GM21390 (cell line): ENCODE data around the gene SLC39A9.
A peak's percentile ranks its signal among the peaks of the same experiment; 100 is the strongest.

Experiments used
- ATAC-seq: cut with Tn5 transposase; IDR thresholded peaks from one replicate; pipeline ENCODE4 v1.9.1; 2021; ENCODE audit not compliant: unreplicated experiment

The SLC39A9 gene

GRCh38 chr14:69424149-69424923, 25.8 kb downstream of the SLC39A9 start:
- no peak for ATAC-seq

DNA sequence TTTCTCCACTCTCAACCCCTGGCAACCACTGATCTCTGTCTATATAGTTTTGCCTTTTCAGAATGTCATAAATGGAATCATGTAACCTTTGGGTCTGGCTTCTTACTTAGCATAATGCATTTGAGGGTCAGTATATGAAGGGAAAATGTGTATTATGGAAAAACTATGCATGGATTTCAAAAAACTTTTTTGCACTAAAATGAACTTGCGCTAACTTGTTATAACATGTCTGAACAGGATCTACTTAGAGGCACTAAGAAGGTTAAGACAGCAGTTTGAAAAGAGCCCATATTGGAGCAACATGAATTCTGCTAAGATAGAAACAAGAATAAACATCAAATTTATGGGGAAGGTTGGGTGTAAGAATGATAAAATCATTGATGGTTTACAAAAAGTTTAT, 29.1 kb downstream of the SLC39A9 start:
- ATAC-seq, result no peak

DNA sequence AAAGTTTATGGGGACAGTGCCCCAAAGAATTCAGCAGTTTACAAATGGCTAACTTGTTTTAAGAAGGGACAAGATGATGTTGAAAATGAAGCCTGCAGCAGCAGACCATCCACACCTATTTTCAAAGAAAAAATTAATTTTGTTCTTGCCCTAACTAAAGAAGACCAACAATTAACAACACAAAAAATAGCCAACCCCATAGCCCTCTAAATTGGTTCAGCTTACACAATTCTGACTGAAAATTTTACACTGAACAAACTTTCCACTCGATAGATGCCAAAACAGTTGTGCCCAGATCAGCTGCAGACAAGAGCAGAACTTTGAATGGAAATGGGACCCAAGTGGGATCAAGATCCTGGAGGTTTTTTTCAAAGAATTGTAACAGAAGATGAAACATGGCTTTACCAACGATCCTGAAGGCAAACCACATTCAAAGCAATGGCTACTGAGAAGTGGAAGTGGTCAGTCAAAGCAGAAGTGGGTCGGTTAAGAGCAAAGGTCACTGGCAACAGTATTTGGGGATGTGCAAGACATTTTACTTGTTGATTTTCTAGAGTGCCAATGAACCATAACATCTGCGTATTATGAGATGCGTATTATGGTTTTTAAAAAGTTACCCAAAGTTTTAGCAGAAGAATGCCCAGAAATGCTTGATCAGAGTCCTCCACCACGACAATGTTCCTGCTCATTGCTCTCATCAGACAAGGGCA, 30.0 kb downstream of the SLC39A9 start:
- no peak for ATAC-seq

- no peak for ATAC-seq
Observed at GRCh38 chr14:69429643-69430042, 31.2 kb downstream of the SLC39A9 start.

- no peak for ATAC-seq
Observed at GRCh38 chr14:69430306-69430939, 31.9 kb downstream of the SLC39A9 start.

GRCh38 chr14:69432364-69432763, 33.9 kb downstream of the SLC39A9 start:
- no peak for ATAC-seq

- no peak for ATAC-seq
Observed at GRCh38 chr14:69439521-69440270, 41.2 kb downstream of the SLC39A9 start.

DNA sequence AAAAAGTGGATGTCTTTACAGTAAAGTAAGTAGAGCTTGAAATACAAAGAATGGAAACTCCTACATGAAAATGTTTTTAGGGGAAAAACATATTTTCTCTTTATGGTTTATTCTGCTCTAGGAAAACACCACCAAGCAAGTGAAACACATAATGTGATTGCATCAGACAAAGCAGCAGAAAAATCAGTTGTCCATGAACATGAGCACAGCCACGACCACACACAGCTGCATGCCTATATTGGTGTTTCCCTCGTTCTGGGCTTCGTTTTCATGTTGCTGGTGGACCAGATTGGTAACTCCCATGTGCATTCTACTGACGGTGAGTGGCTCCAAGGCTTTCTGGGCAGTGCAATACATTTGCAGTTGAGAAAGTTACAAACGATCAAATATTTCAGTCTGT, 43.5 kb downstream of the SLC39A9 start:
- ATAC-seq, result peak; percentile 66

DNA sequence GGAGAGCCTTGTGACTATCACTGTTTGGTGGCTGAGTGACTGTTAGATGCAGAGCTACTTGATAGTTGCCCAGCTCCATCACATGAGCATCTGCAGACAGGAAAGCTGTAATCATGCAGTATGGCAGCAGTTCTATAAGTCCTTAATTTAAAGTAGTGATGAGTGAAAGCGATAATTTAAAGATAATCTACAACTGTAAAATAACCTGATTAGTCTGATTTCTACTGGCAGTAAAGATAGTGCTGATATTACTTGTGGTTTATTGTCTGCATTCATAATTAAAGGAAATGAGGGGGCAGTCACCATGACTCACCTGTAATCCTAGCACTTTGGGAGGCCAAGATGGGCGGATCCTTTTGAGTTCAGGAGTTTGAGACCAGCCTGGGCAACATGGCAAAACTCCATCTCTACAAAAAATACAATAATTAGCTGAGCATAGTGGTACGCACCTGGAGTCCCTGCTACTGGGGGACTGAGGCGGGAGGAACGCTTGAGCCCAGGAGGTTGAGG, 44.9 kb downstream of the SLC39A9 start:
- no peak for ATAC-seq

DNA sequence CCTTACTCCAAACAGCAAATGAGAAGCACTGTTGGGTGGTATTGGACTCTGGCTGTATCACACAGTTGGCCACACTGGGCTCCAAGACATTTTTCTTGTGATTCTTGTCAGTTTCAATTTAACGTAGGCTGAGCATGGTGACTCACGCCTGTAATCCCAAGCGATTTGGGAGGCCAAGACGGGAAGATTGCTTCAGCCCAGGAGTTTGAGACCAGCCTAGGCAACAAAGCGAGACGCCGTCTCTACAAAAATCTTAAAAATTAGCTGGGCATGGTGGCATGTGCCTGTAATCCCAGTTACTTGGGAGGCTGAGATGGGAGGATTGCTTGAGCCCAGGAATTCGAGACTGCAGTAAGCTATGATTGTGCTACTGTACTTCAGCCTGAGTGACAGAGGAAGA, 50.7 kb downstream of the SLC39A9 start:
- no peak for ATAC-seq

DNA sequence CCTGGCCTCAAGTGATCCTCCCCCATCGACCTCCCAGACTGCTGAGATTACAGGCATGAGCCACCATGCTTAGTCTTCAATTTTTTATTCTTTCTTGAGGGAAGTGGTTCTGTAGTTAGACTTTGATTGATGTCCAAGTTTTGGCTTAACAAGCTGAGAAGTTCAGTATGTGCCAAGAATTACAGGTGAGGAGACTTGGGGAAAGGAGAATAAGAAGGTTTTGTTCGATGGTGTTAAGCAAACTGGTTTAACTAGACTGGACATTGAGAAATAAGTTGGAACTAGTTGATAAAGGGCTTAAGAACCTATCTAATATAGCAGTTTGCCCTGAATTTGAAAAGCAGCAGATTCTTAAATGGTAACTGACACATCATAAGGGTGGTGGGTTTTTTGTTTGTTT, 53.4 kb downstream of the SLC39A9 start:
- no peak for ATAC-seq

DNA sequence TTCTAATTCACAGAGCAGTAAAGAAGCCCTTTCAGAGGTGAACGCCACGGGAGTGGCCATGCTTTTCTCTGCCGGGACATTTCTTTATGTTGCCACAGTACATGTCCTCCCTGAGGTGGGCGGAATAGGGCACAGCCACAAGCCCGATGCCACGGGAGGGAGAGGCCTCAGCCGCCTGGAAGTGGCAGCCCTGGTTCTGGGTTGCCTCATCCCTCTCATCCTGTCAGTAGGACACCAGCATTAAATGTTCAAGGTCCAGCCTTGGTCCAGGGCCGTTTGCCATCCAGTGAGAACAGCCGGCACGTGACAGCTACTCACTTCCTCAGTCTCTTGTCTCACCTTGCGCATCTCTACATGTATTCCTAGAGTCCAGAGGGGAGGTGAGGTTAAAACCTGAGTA, 59.9 kb downstream of the SLC39A9 start:
- ATAC-seq, result no peak

DNA sequence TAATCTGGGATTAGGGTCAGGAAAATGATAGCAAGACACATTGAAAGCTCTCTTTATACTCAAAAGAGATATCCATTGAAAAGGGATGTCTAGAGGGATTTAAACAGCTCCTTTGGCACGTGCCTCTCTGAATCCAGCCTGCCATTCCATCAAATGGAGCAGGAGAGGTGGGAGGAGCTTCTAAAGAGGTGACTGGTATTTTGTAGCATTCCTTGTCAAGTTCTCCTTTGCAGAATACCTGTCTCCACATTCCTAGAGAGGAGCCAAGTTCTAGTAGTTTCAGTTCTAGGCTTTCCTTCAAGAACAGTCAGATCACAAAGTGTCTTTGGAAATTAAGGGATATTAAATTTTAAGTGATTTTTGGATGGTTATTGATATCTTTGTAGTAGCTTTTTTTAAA, 60.6 kb downstream of the SLC39A9 start:
- no peak for ATAC-seq

DNA sequence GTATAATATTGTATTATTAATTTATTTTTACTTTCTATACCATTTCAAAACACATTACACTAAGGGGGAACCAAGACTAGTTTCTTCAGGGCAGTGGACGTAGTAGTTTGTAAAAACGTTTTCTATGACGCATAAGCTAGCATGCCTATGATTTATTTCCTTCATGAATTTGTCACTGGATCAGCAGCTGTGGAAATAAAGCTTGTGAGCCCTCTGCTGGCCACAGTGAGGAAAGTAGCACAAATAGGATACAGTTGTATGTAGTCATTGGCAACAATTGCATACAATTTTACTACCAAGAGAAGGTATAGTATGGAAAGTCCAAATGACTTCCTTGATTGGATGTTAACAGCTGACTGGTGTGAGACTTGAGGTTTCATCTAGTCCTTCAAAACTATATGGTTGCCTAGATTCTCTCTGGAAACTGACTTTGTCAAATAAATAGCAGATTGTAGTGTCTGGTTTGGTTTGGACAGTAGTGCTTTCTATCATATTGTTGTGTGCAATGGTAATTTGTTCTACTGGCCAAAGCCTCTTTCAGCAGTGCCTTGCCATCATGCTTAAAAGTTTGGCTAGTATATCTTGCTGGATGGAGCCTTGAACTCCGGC, 61.7 kb downstream of the SLC39A9 start:
- no peak for ATAC-seq

DNA sequence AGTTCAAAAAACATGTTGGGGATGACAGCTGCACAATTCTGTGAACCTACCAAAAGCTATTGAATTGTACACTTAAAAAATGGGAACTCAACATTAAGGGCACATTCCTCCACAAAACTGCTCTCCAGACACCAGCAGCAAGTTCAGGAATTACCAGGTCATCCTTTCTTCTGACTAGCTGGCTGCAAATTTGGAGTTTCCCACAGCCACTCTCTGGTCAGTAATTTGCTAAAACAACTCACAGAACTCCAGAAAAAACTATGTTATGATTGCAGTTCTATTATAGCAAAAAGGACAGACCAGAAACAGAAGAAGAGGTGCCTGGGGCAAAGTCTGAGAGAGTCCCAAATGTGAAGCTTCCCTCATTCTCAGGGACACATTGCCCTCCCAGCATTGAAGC, 65.9 kb downstream of the SLC39A9 start:
- ATAC-seq, result no peak

- no peak for ATAC-seq
Observed at GRCh38 chr14:69464829-69465228, 66.3 kb downstream of the SLC39A9 start.

- ATAC-seq, result no peak
Observed at GRCh38 chr14:69468949-69469348, 70.5 kb downstream of the SLC39A9 start.

GRCh38 chr14:69471436-69471835, 72.9 kb downstream of the SLC39A9 start:
- ATAC-seq, result no peak

GRCh38 chr14:69471916-69472315, 73.4 kb downstream of the SLC39A9 start:
- no peak for ATAC-seq

GRCh38 chr14:69473260-69473659, 74.8 kb downstream of the SLC39A9 start:
- no peak for ATAC-seq

DNA sequence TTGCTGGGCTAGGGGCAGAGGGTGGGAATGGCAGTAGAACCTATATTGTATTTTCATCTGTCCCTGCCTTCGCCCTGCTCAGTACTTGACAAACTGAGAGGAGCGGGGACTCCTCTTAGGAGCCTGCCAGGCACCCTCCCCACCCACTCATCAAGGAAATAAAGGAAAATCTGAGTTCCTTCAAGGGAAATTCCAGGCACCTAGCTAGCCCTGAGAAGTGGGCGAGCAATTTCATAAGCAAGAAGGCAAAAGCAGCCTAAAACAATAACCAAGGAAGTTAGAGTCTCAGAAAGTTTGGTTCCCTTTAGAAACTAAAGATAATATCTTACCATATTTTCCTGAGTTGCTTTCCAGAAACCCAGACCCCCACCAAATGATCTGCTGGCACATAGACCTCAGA, 75.5 kb downstream of the SLC39A9 start:
- no peak for ATAC-seq
